ENCODE measurements around the gene PRDM16.

The PRDM16 gene

DNA sequence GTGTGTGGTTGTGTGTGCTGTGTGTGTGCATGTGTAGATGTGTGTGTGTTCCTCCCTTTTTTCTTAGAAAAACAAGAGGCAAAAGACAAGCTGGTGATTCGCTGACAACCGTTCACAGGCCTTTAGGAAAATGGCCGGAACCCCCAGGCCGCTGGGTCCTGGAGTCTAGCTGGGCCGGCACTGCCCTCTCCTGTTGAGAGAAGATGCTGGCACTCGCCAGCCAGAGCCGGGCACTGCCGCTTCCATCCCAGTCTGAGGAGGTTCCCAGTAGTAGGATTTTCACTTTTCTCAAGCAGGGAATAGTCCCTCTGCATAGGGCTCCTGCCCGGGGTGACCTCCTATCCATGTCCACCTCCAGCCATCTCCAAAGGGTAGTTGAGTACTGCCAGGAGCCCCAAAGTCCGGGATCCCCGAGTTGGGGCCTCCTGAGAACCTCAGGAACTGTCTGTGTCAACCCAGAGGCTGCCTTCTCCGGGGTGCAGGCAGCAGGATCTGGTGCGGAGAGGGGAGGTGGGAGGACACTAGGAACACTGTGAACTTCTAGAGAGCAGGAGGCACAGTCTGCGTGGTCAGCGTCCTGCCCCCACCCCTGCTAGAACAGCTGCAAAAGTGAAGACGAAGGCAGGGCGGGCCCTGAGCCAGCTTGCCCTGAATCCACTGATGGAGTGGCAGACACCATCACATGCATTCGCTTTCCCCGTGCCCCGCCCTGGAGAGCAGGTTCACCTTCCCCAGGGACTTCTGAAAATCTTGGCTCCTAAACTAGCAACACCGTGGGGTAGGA is 341.3 kb downstream of the PRDM16 start:
- DNase-seq, result peak; percentile 59

DNA sequence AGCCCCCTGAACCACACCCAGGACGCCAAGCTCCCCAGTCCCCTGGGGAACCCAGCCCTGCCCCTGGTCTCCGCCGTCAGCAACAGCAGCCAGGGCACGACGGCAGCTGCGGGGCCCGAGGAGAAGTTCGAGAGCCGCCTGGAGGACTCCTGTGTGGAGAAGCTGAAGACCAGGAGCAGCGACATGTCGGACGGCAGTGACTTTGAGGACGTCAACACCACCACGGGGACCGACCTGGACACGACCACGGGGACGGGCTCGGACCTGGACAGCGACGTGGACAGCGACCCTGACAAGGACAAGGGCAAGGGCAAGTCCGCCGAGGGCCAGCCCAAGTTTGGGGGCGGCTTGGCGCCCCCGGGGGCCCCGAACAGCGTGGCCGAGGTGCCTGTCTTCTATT is 342.8 kb downstream of the PRDM16 start:
- DNase-seq, result no peak

DNA sequence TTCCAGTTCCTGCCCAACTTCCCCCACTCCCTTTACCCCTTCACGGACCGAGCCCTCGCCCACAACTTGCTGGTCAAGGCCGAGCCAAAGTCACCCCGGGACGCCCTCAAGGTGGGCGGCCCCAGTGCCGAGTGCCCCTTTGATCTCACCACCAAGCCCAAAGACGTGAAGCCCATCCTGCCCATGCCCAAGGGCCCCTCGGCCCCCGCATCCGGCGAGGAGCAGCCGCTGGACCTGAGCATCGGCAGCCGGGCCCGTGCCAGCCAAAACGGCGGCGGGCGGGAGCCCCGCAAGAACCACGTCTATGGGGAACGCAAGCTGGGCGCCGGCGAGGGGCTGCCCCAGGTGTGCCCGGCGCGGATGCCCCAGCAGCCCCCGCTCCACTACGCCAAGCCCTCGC is 343.4 kb downstream of the PRDM16 start:
- no peak for DNase-seq

- DNase-seq, result no peak
Observed at GRCh38 chr1:3413975-3414710, 345.1 kb downstream of the PRDM16 start.

DNA sequence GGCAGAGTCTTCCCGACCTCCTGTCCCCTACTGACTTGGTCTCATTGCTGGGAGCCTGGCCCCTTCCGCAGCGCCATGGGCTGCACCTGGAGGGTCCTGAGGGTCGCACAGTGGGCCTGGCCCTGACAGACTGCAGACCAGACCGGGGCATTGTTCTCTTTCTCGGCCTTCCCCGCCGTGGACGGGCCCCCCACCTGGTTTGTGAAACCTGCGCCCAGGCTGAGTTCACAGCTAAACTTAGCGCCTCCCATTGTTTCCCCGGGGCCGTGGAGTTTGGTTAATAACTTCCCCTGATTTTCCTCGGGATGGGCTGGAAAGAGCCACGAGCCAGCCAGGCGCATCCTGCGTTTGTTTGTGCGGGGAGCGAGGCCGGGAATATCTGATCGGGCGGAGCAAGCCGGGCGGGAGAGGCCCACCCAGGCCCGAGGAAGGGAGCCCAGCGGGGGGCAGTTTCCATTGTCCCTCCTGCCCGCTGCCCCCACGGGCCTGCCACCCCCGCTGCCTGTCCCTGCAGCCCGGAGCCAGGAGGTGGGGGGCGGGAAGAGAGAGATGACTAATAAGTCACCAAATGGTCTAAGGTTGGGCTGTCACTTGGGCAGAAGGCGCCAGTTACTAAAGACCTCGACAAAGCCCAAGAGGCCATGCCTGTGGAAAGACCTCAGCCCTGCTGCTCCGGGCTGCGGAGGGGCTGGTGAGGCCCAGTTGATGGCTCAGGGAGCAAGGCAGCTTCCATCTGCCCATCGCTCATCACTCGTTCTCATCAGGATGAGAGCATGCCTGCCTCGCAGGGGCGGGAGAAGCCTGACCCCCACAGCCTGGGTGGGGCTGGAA is 346.5 kb downstream of the PRDM16 start:
- DNase-seq, result no peak

GRCh38 chr1:3417082-3417739 is 348.2 kb downstream of the PRDM16 start:
- no peak for DNase-seq

GRCh38 chr1:3417934-3418333 is 348.9 kb downstream of the PRDM16 start:
- DNase-seq, result no peak

DNA sequence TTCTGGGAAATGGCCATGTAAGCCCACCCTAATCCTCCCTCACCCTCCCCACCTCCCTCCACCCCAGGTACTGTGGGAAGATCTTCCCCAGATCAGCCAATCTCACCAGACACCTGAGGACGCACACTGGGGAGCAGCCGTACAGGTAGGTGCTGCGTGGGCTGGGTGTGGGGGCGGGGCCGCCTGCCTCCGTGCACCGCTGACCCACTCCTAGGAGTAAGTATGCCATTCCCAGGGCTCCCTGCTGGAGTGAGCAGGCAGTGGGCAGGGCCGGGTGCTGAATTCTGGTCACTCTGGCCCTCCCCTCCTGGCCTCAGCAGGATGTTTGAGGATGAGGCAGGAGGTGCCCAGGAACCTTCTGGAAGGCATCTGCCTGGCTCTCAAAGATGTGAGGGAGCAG is 349.6 kb downstream of the PRDM16 start:
- DNase-seq, result no peak

DNA sequence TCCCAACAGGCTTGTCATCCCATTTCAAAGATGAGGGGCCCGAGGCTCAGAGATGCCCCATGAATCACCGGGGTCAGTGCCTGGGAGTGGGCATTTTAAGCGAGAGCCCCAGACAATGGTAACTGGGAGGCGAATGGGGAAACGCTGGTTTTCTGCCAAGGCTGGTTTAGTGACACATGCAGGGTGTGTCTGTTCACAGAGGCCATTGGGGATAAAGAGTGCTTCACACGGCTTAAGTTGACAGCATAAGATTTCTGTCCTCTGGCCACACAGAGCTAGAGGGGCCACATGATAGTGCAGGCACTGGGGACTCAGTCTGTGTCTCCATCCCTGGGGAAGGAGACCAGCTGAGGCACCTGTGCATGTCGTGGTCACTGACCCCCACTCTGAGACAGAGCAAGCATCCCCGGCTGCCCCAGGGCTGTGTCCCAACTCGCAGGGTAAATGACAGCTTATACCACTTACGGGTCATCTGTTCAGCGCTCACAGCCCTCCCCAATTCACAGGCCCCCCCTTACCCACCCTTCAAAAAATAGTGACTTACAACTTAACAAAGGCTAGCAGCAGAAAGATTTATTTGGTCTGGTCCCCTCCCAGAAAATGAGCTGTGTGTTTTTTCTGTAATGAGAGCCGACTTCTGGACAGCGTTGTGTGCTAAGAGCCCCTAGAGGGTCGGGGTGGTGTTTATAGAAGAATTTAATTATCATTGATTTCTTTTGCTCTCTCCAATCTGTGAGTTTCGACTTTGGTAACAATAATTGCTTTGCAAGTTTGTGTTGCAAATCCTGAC is 350.6 kb downstream of the PRDM16 start:
- DNase-seq, result no peak

DNA sequence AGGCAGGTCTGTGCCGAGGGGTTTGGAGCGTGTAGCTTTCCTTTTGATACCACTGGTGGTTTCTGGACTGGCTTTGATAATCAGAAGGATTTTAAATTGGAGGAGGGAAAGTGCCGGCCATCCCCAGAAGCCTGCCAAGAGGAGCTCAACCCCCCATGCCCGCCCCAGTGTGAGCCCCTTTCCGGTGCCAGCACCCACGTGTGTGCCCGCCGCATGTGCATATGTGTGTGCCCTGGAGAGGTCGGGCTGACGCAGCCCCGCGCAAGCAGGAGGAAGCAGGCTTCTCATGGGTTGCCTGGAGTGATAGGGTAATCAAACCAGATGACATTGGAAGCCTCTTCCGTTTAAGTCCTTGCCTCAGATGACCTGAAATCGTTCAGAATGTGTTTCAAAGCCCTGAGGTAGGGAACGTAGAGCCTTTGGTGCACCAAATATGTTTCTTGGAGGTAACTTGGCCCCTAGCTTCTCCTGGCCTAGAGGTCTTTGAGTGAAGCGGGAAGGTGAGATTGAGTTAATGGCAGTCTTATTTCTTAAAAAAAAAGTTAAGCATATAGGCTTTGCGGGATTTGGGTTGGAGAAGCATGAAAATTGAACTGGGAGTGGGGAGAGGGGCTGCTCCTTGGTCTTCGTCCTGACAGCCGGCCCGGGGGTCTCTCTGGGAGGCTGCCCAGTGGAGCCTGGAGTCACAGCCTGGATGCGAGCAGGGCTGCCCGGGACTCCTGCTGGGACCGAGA is 351.4 kb downstream of the PRDM16 start:
- no peak for DNase-seq

- DNase-seq, result no peak
Observed at GRCh38 chr1:3422638-3423037, 353.6 kb downstream of the PRDM16 start.

- DNase-seq, result no peak
Observed at GRCh38 chr1:3423245-3423829, 354.3 kb downstream of the PRDM16 start.

- DNase-seq, result no peak
Observed at GRCh38 chr1:3423896-3424611, 355.1 kb downstream of the PRDM16 start.

- DNase-seq, result no peak
Observed at GRCh38 chr1:3425486-3426215, 356.6 kb downstream of the PRDM16 start.

- DNase-seq, result no peak
Observed at GRCh38 chr1:3426956-3427535, 358.0 kb downstream of the PRDM16 start.

DNA sequence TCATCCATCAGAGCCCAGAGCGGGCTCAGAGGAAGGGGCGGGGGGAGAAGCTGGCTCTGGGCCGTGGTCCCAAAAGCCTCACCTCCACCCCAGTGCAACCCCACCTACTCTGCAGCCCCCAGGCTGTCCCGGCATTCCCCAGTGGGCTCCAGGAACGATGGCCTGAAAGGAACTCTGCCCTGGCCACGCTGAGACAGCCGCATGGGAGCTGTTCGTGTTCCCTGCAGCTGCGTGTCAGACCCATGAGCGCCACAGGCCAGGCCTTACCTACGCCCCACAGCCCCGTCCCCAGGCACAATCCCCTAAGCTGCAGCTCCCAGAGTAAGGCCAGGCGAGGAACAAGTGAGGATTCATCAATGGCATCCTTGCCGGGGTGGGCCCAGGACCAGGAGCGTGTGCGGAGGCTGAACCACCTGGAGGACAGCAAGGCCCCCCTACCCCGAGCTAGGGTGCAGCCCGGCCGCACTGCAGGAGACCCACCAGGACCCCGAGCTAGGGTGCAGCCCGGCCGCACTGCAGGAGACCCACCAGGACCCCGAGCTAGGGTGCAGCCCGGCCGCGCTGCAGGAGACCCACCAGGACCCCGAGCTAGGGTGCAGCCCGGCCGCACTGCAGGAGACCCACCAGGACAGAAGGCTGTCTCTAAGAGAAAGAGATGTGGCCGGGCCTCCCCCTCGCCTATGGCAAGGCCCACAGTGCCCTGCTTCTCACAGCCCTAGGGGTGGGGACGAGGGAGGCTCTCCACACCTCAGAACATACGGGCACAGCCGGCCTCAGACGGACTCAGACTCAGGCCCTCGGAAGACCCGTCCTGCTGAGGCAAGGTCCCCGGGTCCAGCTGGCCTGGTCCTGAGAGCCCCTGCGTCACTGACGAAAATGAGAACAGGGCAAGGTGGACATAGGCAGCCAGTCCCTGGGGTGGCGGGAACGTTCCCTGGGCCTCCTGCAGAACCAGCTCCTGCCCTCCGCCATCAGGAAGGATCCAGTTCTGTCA is 359.0 kb downstream of the PRDM16 start:
- DNase-seq, result no peak

GRCh38 chr1:3428899-3429298 is 359.9 kb downstream of the PRDM16 start:
- no peak for DNase-seq

GRCh38 chr1:3429320-3429719 is 360.3 kb downstream of the PRDM16 start:
- DNase-seq, result no peak
